HepG2 (cell line): ENCODE results near the gene HDHD3. TPM values are rescaled to one million over a fixed set of nuclear protein-coding genes. Genes with fewer than 3 reads are reported as not detected.

Experiments
- ASH2L ChIP-seq: fragments of 300-600, 200-600 bp; sonication (generic); IDR thresholded peaks from 2 replicates; pipeline ENCODE4 v1.7.0; 2017; ENCODE audit warnings: low read depth, mild to moderate bottlenecking, moderate library complexity, mixed read lengths, low read length; ENCODE audit not compliant: insufficient read length
- ATF1 ChIP-seq: IDR thresholded peaks from 2 replicates; pipeline ENCODE4 v1.6.1; 2016; ENCODE audit warnings: mild to moderate bottlenecking, control low read depth
- CSRNP2 ChIP-seq: sonication (generic); formaldehyde crosslinking; conservative IDR thresholded peaks from 2 replicates; pipeline ENCODE4 v1.8.0; 2022; ENCODE audit warnings: low read depth, missing genetic modification reagents
- ETS1 ChIP-seq: sonication (generic); formaldehyde crosslinking; IDR thresholded peaks from 2 replicates; pipeline ENCODE4 v1.4.0; 2020; ENCODE audit warnings: missing genetic modification reagents
- FOXK2 ChIP-seq: fragments of 450-650 bp; IDR thresholded peaks from 2 replicates; pipeline ENCODE4 v1.6.1; 2016
- FOXO1 ChIP-seq: sonication (generic); formaldehyde crosslinking; IDR thresholded peaks from 2 replicates; pipeline ENCODE4 v1.4.0; 2020; ENCODE audit warnings: missing genetic modification reagents
- GATAD1 ChIP-seq: IDR thresholded peaks from 2 replicates; pipeline ENCODE4 v1.6.1; 2016; ENCODE audit warnings: missing genetic modification reagents, missing compliant biosample characterization
- HNRNPK ChIP-seq: fragments of 200-400 bp; formaldehyde crosslinking; IDR thresholded peaks from 2 replicates; pipeline ENCODE4 v1.6.1; 2018; ENCODE audit warnings: low read length, low read depth, moderate library complexity, mild to moderate bottlenecking; ENCODE audit not compliant: poor library complexity, severe bottlenecking
- HNRNPUL1 ChIP-seq: fragments of 200-400 bp; formaldehyde crosslinking; IDR thresholded peaks from 2 replicates; pipeline ENCODE4 v1.6.1; 2017; ENCODE audit warnings: low read depth, mild to moderate bottlenecking, low read length, moderate library complexity
- IKZF1 ChIP-seq: fragments of 450-650 bp; IDR thresholded peaks from 2 replicates; pipeline ENCODE4 v1.7.1; 2016
- MYC ChIP-seq: sonication (generic); formaldehyde crosslinking; IDR thresholded peaks from 2 replicates; pipeline ENCODE4 v1.9.0; 2021; ENCODE audit warnings: missing genetic modification reagents, borderline replicate concordance
- NFATC3 ChIP-seq: sonication (generic); formaldehyde crosslinking; IDR thresholded peaks from 2 replicates; pipeline ENCODE4 v1.5.1; 2020; ENCODE audit warnings: mild to moderate bottlenecking, missing genetic modification reagents
- NFYC ChIP-seq: IDR thresholded peaks from 2 replicates; pipeline ENCODE4 v1.6.1; 2016; ENCODE audit warnings: missing genetic modification reagents, missing compliant biosample characterization
- NPAS2 ChIP-seq: sonication (generic); formaldehyde crosslinking; IDR thresholded peaks from 2 replicates; pipeline ENCODE4 v1.8.0; 2022; ENCODE audit warnings: mild to moderate bottlenecking, missing genetic modification reagents, borderline replicate concordance
- NR2C2 ChIP-seq: sonication (generic); formaldehyde crosslinking; IDR thresholded peaks from 2 replicates; pipeline ENCODE4 v1.4.0; 2020; ENCODE audit warnings: missing genetic modification reagents, mild to moderate bottlenecking, moderate library complexity, borderline replicate concordance
- NRL ChIP-seq: sonication (generic); formaldehyde crosslinking; IDR thresholded peaks from 2 replicates; pipeline ENCODE4 v1.5.0; 2020; ENCODE audit warnings: missing genetic modification reagents, mild to moderate bottlenecking, moderate library complexity, borderline replicate concordance
- SAFB2 ChIP-seq: sonication (generic); formaldehyde crosslinking; IDR thresholded peaks from 2 replicates; pipeline ENCODE4 v1.5.1; 2020; ENCODE audit warnings: missing genetic modification reagents, low read depth, mild to moderate bottlenecking, borderline replicate concordance
- SALL1 ChIP-seq: sonication (generic); formaldehyde crosslinking; IDR thresholded peaks from 2 replicates; pipeline ENCODE4 v1.8.0; 2022; ENCODE audit warnings: mild to moderate bottlenecking, missing genetic modification reagents
- SMAD9 ChIP-seq: sonication (generic); formaldehyde crosslinking; IDR thresholded peaks from 2 replicates; pipeline ENCODE4 v1.5.1; 2020; ENCODE audit warnings: mild to moderate bottlenecking, missing genetic modification reagents
- SOX6 ChIP-seq, 2 experiments: fragments of 450-650 bp in 1 of 2; sonication (generic) in 1 of 2; formaldehyde crosslinking in 1 of 2; IDR thresholded peaks; 2 replicates each; pipeline versions ENCODE4 v1.4.0 to v1.6.1; 2017 to 2020; ENCODE audit warnings: antibody characterized with exemption in 1 of 2, mild to moderate bottlenecking in 1 of 2, missing genetic modification reagents in 1 of 2
- TBX2 ChIP-seq: sonication (generic); formaldehyde crosslinking; IDR thresholded peaks from 2 replicates; pipeline ENCODE4 v1.5.0; 2020; ENCODE audit warnings: missing genetic modification reagents, mild to moderate bottlenecking, borderline replicate concordance
- TERF1 ChIP-seq: sonication (generic); formaldehyde crosslinking; IDR thresholded peaks from 2 replicates; pipeline ENCODE4 v1.8.0; 2022; ENCODE audit warnings: mild to moderate bottlenecking, missing genetic modification reagents, moderate library complexity
- ZBTB7A ChIP-seq: sonication (generic); formaldehyde crosslinking; IDR thresholded peaks from 2 replicates; pipeline ENCODE4 v1.8.0; 2022; ENCODE audit warnings: mild to moderate bottlenecking, missing genetic modification reagents
- ZNF24 ChIP-seq: fragments of 450-650 bp; IDR thresholded peaks from 2 replicates; pipeline ENCODE4 v1.6.1; 2017; ENCODE audit warnings: antibody characterized with exemption, mild to moderate bottlenecking
- ZNF549 ChIP-seq: sonication (generic); formaldehyde crosslinking; IDR thresholded peaks from 2 replicates; pipeline ENCODE4 v1.5.0; 2020; ENCODE audit warnings: missing genetic modification reagents
- ZNF589 ChIP-seq: sonication (generic); formaldehyde crosslinking; conservative IDR thresholded peaks from 2 replicates; pipeline ENCODE4 v1.8.0; 2022; ENCODE audit warnings: mild to moderate bottlenecking, moderate library complexity, missing genetic modification reagents
- ZNF652 ChIP-seq: IDR thresholded peaks from 2 replicates; pipeline ENCODE4 v1.6.1; 2016; ENCODE audit warnings: low read depth, borderline replicate concordance
- ZNF737 ChIP-seq: sonication (generic); formaldehyde crosslinking; IDR thresholded peaks from 2 replicates; pipeline ENCODE4 v1.5.0; 2020; ENCODE audit warnings: missing genetic modification reagents, mild to moderate bottlenecking, borderline replicate concordance
- ZNF841 ChIP-seq: sonication (generic); formaldehyde crosslinking; IDR thresholded peaks from 2 replicates; pipeline ENCODE4 v1.8.1; 2023; ENCODE audit warnings: missing genetic modification reagents, borderline replicate concordance
- ZZZ3 ChIP-seq: sonication (generic); formaldehyde crosslinking; IDR thresholded peaks from 2 replicates; pipeline ENCODE4 v1.4.0; 2020; ENCODE audit warnings: missing genetic modification reagents, mild to moderate bottlenecking, borderline replicate concordance
- polyA plus RNA-seq, 8 experiments: library from polyadenylated mRNA; depleted of rRNA in 3 of 8; stranded (reverse) in 7 of 8; unstranded in 1 of 8; fragments of >200 nt; fragmentation: Illumina TruSeq in 4 of 8; extraction: Trizol in 4 of 8; gene quantifications; 2 replicates each; pipeline versions ENCODE4 v1.2.1 to v1.2.3, GENCODE V29; 2011 to 2016; ENCODE audit warnings: low read depth in 4 of 8, missing spikeins in 1 of 8, mixed read lengths in 1 of 8; ENCODE audit not compliant: insufficient read depth in 1 of 8
- total RNA-seq, 5 experiments: library from RNA; depleted of rRNA; stranded (reverse); fragments of >200 nt; fragmentation: Illumina TruSeq; extraction: Trizol; gene quantifications; 2 replicates each; pipeline ENCODE4 v1.2.3, GENCODE V29; 2016; ENCODE audit warnings: low read depth in 1 of 5

The HDHD3 gene
- total and polyA plus RNA-seq, 2 of the 13 experiments (the other 11 are each of a cell fraction or from before 2014, with no cell fraction given), result 23.1 to 38.5 TPM

- TF ChIP-seq CSRNP2 (CRISPR knock-in tag) (no peak), ZNF737 (CRISPR knock-in tag) (no peak), TERF1 (CRISPR knock-in tag) (no peak), ZNF589 (CRISPR knock-in tag) (no peak), ZNF652 (CRISPR knock-in tag) (peak; percentile 73), ZNF841 (CRISPR knock-in tag) (no peak), ZNF549 (no peak), ZBTB7A (CRISPR knock-in tag) (no peak), NFATC3 (CRISPR knock-in tag) (no peak), MYC (no peak), ZNF24 (no peak), NFYC (no peak), NPAS2 (CRISPR knock-in tag) (no peak), NR2C2 (CRISPR knock-in tag) (peak; percentile 45; the same call in 1 of the 2 replicates), SMAD9 (CRISPR knock-in tag) (no peak), HNRNPK (no peak), FOXO1 (peak; percentile 69), TBX2 (no peak), HNRNPUL1 (no peak), ATF1 (CRISPR knock-in tag) (0 out of 2 replicates have a peak, but pooled peaks have one; percentile 39), NRL (CRISPR knock-in tag) (no peak), ASH2L (peak; percentile 42), SAFB2 (no peak), FOXK2 (no peak), SALL1 (peak; percentile 73; the same call in 1 of the 2 replicates), GATAD1 (CRISPR knock-in tag) (0 out of 2 replicates have a peak, but pooled peaks have one; percentile 41), SOX6 (IDR thresholded peaks at IDR 0.05) (no peak), SOX6 (CRISPR knock-in tag; IDR thresholded peaks at IDR 0.05) (peak; percentile 58; the same call in 1 of the 2 replicates), IKZF1 (no peak), ETS1 (CRISPR knock-in tag) (no peak), ZZZ3 (CRISPR knock-in tag) (no peak)
Observed at GRCh38 chr9:113381909-113382411, 5.2 kb upstream of the HDHD3 start (continued).
